CD4-positive, alpha-beta T cell treated with Interleukin-10 for 1 hour (primary cell): ENCODE measurements around the gene EPHX1.
"Not testable (repeated sequence)": the region's sequence is repeated elsewhere in the genome, so short reads cannot be mapped to it uniquely, and the experiment has no call there.

Experiments used
- DNase-seq: peaks from one replicate; pipeline ENCODE4 v3.0.0-alpha.2; 2020

EPHX1 gene

GRCh38 chr1:225817611-225818061, 7.7 kb downstream of the EPHX1 start:
- no peak for DNase-seq

- no peak for DNase-seq
Observed at GRCh38 chr1:225818229-225818628, 8.3 kb downstream of the EPHX1 start.

GRCh38 chr1:225819346-225820192, 9.6 kb downstream of the EPHX1 start:
- DNase-seq = no peak

GRCh38 chr1:225820522-225821120, 10.7 kb downstream of the EPHX1 start:
- DNase-seq = no peak

- no peak for DNase-seq
Observed at GRCh38 chr1:225822655-225823403, 12.9 kb downstream of the EPHX1 start.

- DNase-seq = no peak
Observed at GRCh38 chr1:225823811-225824261, 13.9 kb downstream of the EPHX1 start.

- DNase-seq = no peak
Observed at GRCh38 chr1:225824533-225824941, 14.6 kb downstream of the EPHX1 start.

GRCh38 chr1:225825078-225825477, 15.2 kb downstream of the EPHX1 start:
- DNase-seq = no peak

GRCh38 chr1:225825607-225826007, 15.7 kb downstream of the EPHX1 start:
- DNase-seq = no peak

GRCh38 chr1:225827076-225827475, 17.2 kb downstream of the EPHX1 start:
- DNase-seq = no peak

- DNase-seq = no peak
Observed at GRCh38 chr1:225828706-225829345, 18.9 kb downstream of the EPHX1 start.

GRCh38 chr1:225830841-225831240, 20.9 kb downstream of the EPHX1 start:
- no peak for DNase-seq

- no peak for DNase-seq
Observed at GRCh38 chr1:225834417-225835329, 24.7 kb downstream of the EPHX1 start.

- DNase-seq = no peak
Observed at GRCh38 chr1:225835856-225836255, 25.9 kb downstream of the EPHX1 start.

GRCh38 chr1:225836296-225836695, 26.4 kb downstream of the EPHX1 start:
- DNase-seq = not testable (repeated sequence)

GRCh38 chr1:225838793-225839192, 28.9 kb downstream of the EPHX1 start:
- no peak for DNase-seq

- no peak for DNase-seq
Observed at GRCh38 chr1:225840223-225840610, 30.3 kb downstream of the EPHX1 start.

- no peak for DNase-seq
Observed at GRCh38 chr1:225840713-225841112, 30.8 kb downstream of the EPHX1 start.

GRCh38 chr1:225842074-225842473, 32.1 kb downstream of the EPHX1 start:
- DNase-seq = peak; percentile 26

- DNase-seq = no peak
Observed at GRCh38 chr1:225842788-225843425, 33.0 kb downstream of the EPHX1 start.

- no peak for DNase-seq
Observed at GRCh38 chr1:225843426-225843795, 33.5 kb downstream of the EPHX1 start.
